ENCODE data around the gene FBXL2.
"Not testable (repeated sequence)": the region's sequence is repeated elsewhere in the genome, so short reads cannot be mapped to it uniquely, and the experiment has no call there.

The FBXL2 gene

GRCh38 chr3:33315826-33316225 lies 38.6 kb downstream of the FBXL2 start:
- no peak for DNase-seq (ENCODE audit: low spot score)

- no peak for DNase-seq (ENCODE audit: low spot score)
These were observed 40.9 kb downstream of the FBXL2 start for GRCh38 chr3:33317963-33318709.

GRCh38 chr3:33318710-33319380 lies 41.6 kb downstream of the FBXL2 start:
- DNase-seq (ENCODE audit: low spot score), result no peak

GRCh38 chr3:33322412-33322811 lies 45.2 kb downstream of the FBXL2 start:
- DNase-seq (ENCODE audit: low spot score), result no peak

- DNase-seq (ENCODE audit: low spot score), result no peak
These were observed 54.2 kb downstream of the FBXL2 start for GRCh38 chr3:33331414-33331813.

- no peak for DNase-seq (ENCODE audit: low spot score)
These were observed 57.1 kb downstream of the FBXL2 start for GRCh38 chr3:33334364-33334763.

GRCh38 chr3:33338936-33339465 lies 61.8 kb downstream of the FBXL2 start:
- not testable (repeated sequence) for DNase-seq (ENCODE audit: low spot score)

- no peak for DNase-seq (ENCODE audit: low spot score)
These were observed 62.5 kb downstream of the FBXL2 start for GRCh38 chr3:33339758-33340157.

- DNase-seq (ENCODE audit: low spot score), result no peak
These were observed 78.4 kb downstream of the FBXL2 start for GRCh38 chr3:33355611-33356010.

GRCh38 chr3:33358172-33358781 lies 81.0 kb downstream of the FBXL2 start:
- no peak for DNase-seq (ENCODE audit: low spot score)

- DNase-seq (ENCODE audit: low spot score), result no peak
These were observed 83.0 kb downstream of the FBXL2 start for GRCh38 chr3:33360136-33360825.

GRCh38 chr3:33363113-33363800 lies 86.0 kb downstream of the FBXL2 start:
- no peak for DNase-seq (ENCODE audit: low spot score)

GRCh38 chr3:33364060-33364459 lies 86.8 kb downstream of the FBXL2 start:
- DNase-seq (ENCODE audit: low spot score), result no peak

- no peak for DNase-seq (ENCODE audit: low spot score)
These were observed 87.4 kb downstream of the FBXL2 start for GRCh38 chr3:33364531-33365128.

- peak; percentile 52 for DNase-seq (ENCODE audit: low spot score)
These were observed 95.2 kb downstream of the FBXL2 start for GRCh38 chr3:33372218-33373081.

GRCh38 chr3:33373082-33373437 lies 95.8 kb downstream of the FBXL2 start:
- DNase-seq (ENCODE audit: low spot score), result no peak

- no peak for DNase-seq (ENCODE audit: low spot score)
These were observed 100.2 kb downstream of the FBXL2 start for GRCh38 chr3:33377489-33377888.

GRCh38 chr3:33377931-33378330 lies 100.7 kb downstream of the FBXL2 start:
- DNase-seq (ENCODE audit: low spot score), result no peak

GRCh38 chr3:33380653-33381052 lies 103.4 kb downstream of the FBXL2 start:
- DNase-seq (ENCODE audit: low spot score), result no peak

GRCh38 chr3:33383951-33384350 lies 106.7 kb downstream of the FBXL2 start:
- no peak for DNase-seq (ENCODE audit: low spot score)

Data from hematopoietic multipotent progenitor cell treated with erythropoietin and hydrocortisone succinate and interleukin-3 and kit ligand, for 17 days (in vitro differentiated cells).